ENCODE measurements around the gene CDH4.

DNA sequence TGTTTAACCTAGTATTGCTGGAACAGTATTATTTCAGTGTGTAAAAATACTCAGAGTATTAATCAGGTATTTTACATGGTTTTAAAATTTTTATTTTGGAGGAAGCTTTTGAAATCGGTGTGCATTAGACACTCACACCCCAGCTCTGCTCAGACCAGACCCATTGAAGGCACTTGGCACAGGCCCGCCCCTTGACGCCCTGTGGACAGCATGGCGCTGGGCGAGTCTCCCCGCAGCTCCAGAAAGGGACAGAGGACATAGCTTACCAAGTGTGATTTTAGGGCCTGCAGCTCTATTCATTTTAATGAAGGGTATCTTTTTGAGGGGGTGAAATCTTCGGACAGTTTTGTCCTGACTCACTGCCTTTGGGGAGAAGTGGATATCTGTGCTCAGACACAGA, 164.5 kb downstream of the CDH4 start:
- TF ChIP-seq EZH2 (IDR thresholded peaks at IDR 0.05; ENCODE audit: low read depth, low read length, severe bottlenecking) (no peak), TAF1 (IDR thresholded peaks at IDR 0.05; ENCODE audit: low read depth, low read length) (no peak), BRCA1 (IDR thresholded peaks at IDR 0.05; ENCODE audit: low read depth, low read length) (no peak), SRF (IDR thresholded peaks at IDR 0.05; ENCODE audit: low read depth, low read length) (no peak), POLR2A (IDR thresholded peaks at IDR 0.05; ENCODE audit: control extremely low read depth in 1 of 2, low read depth in 2 of 2, low read length in 2 of 2) (no peak), JUND (IDR thresholded peaks at IDR 0.05; ENCODE audit: low read length) (no peak), BACH1 (IDR thresholded peaks at IDR 0.05; ENCODE audit: low read length) (no peak)
- TF ChIP-seq, protein P1, sequence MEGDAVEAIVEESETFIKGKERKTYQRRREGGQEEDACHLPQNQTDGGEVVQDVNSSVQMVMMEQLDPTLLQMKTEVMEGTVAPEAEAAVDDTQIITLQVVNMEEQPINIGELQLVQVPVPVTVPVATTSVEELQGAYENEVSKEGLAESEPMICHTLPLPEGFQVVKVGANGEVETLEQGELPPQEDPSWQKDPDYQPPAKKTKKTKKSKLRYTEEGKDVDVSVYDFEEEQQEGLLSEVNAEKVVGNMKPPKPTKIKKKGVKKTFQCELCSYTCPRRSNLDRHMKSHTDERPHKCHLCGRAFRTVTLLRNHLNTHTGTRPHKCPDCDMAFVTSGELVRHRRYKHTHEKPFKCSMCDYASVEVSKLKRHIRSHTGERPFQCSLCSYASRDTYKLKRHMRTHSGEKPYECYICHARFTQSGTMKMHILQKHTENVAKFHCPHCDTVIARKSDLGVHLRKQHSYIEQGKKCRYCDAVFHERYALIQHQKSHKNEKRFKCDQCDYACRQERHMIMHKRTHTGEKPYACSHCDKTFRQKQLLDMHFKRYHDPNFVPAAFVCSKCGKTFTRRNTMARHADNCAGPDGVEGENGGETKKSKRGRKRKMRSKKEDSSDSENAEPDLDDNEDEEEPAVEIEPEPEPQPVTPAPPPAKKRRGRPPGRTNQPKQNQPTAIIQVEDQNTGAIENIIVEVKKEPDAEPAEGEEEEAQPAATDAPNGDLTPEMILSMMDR (IDR thresholded peaks at IDR 0.05; ENCODE audit: control extremely low read depth in 1 of 3, insufficient read depth in 1 of 3, low read depth in 1 of 3, low read length in 3 of 3) = no peak
- TF ChIP-seq, protein P2, sequence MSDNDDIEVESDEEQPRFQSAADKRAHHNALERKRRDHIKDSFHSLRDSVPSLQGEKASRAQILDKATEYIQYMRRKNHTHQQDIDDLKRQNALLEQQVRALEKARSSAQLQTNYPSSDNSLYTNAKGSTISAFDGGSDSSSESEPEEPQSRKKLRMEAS (IDR thresholded peaks at IDR 0.05) = no peak

All from H1 (cell line).